A673 (cell line): ENCODE data around the gene GBP2. TPM values are rescaled to one million over a fixed set of nuclear protein-coding genes. Genes with fewer than 3 reads are reported as not detected.

Experiments used
- BruUV-seq: library from RNA; stranded (reverse); fragments of 400-500 nt; replicated peaks from 2 replicates; lab custom pipeline; 2021; lab: Mats Ljungman, UMichigan
- CTCF ChIA-PET: fragments of 300-600 bp; sonication (Branson Sonifier 250); formaldehyde crosslinking; loops from one replicate; lab custom pipeline; 2022; ENCODE audit warnings: antibody characterized with exemption; lab: Charles Lee
- POLR2A ChIA-PET: fragments of 300-600 bp; sonication (Branson Sonifier 250); formaldehyde crosslinking; loops from one replicate; lab custom pipeline; 2022; ENCODE audit warnings: antibody characterized with exemption; ENCODE audit not compliant: low non-redundant PET; lab: Charles Lee
- DNase-seq: peaks from one replicate; pipeline ENCODE4 v3.0.0-alpha.2; 2015; ENCODE audit warnings: low spot score
- H3K27ac ChIP-seq: fragments of 200-600 bp; sonication (generic); 2 replicates; pipeline ENCODE4 v1.5.1; 2016; ENCODE audit warnings: mixed run types, low read depth, mild to moderate bottlenecking, mixed read lengths, antibody characterized with exemption, low read length; ENCODE audit not compliant: poor library complexity, severe bottlenecking
- H3K27me3 ChIP-seq: fragments of 200-600 bp; sonication (generic); replicated peaks from 2 replicates; pipeline ENCODE4 v1.6.1; 2017; ENCODE audit warnings: mixed run types, low read depth, mild to moderate bottlenecking, mixed read lengths, antibody characterized with exemption, low read length; ENCODE audit not compliant: insufficient read depth, poor library complexity
- H3K36me3 ChIP-seq: fragments of 200-600 bp; sonication (generic); 2 replicates; pipeline ENCODE4 v1.6.1; 2016; ENCODE audit warnings: mixed run types, mild to moderate bottlenecking, mixed read lengths, antibody characterized with exemption, low read length; ENCODE audit not compliant: insufficient read depth, poor library complexity, severe bottlenecking
- H3K4me1 ChIP-seq: fragments of 200-600 bp; sonication (generic); 2 replicates; pipeline ENCODE4 v1.6.1; 2017; ENCODE audit warnings: mixed run types, mild to moderate bottlenecking, mixed read lengths, antibody characterized with exemption, low read length; ENCODE audit not compliant: insufficient read depth, poor library complexity, severe bottlenecking
- H3K4me3 ChIP-seq: fragments of 200-600 bp; sonication (generic); 2 replicates; pipeline ENCODE4 v1.5.1; 2016; ENCODE audit warnings: low read depth, mixed run types, mild to moderate bottlenecking, mixed read lengths, low read length; ENCODE audit not compliant: poor library complexity, severe bottlenecking
- H3K9me3 ChIP-seq: fragments of 200-600 bp; sonication (generic); 2 replicates; pipeline ENCODE4 v1.6.1; 2016; ENCODE audit warnings: mixed run types, low read depth, mild to moderate bottlenecking, mixed read lengths, antibody characterized with exemption, low read length; ENCODE audit not compliant: poor library complexity, severe bottlenecking
- EZH2 ChIP-seq: fragments of 200-600 bp; sonication (generic); IDR thresholded peaks from 2 replicates; pipeline ENCODE4 v1.6.1; 2017; ENCODE audit warnings: borderline replicate concordance, low read depth, mild to moderate bottlenecking, mixed read lengths, antibody characterized with exemption, low read length; ENCODE audit not compliant: poor library complexity, severe bottlenecking
- intact Hi-C: fragments of 100-400 bp; cut with micrococcal nuclease; formaldehyde crosslinking; loops from one replicate; pipeline ENCODE4 v1.10.0; 2022; ENCODE audit not compliant: unreplicated experiment
- total RNA-seq: library from RNA; stranded (reverse); gene quantifications from 2 replicates; pipeline ENCODE4 v1.2.3, GENCODE V29; 2021
- TF ChIP-seq, protein P1 (sequence below): fragments of 300-800, 200-600 bp; sonication (generic); conservative IDR thresholded peaks from 2 replicates; pipeline ENCODE4 v1.5.1; 2017; ENCODE audit warnings: low read depth, mild to moderate bottlenecking, antibody characterized with exemption, low read length, moderate library complexity, mixed read lengths

GBP2 gene
- total RNA-seq, 1 experiment from 2014 or later = 4.5 TPM

- no TSS peak for BruUV-seq
- Histone ChIP-seq H3K36me3 (no peaks in the 10 kb centered on the region), H3K27me3 (no peaks in the 10 kb centered on the region), H3K4me3 (peak within 1 kb of the TSS; percentile 41), H3K27ac (peak within 1 kb of the TSS; percentile 66), H3K4me1 (peaks cover 3% of the 10 kb centered on the region), H3K9me3 (no peaks in the 10 kb centered on the region)
- intact Hi-C loops = no loop called here
- POLR2A ChIA-PET = interaction anchor here (0.5 kb wide), 1 partner anchor 566 kb away, joined by 3 read pairs; no protein-coding TSS in a partner anchor
- DNase-seq = peak; percentile 47
- no peak for TF ChIP-seq EZH2
- TF ChIP-seq, protein P1, sequence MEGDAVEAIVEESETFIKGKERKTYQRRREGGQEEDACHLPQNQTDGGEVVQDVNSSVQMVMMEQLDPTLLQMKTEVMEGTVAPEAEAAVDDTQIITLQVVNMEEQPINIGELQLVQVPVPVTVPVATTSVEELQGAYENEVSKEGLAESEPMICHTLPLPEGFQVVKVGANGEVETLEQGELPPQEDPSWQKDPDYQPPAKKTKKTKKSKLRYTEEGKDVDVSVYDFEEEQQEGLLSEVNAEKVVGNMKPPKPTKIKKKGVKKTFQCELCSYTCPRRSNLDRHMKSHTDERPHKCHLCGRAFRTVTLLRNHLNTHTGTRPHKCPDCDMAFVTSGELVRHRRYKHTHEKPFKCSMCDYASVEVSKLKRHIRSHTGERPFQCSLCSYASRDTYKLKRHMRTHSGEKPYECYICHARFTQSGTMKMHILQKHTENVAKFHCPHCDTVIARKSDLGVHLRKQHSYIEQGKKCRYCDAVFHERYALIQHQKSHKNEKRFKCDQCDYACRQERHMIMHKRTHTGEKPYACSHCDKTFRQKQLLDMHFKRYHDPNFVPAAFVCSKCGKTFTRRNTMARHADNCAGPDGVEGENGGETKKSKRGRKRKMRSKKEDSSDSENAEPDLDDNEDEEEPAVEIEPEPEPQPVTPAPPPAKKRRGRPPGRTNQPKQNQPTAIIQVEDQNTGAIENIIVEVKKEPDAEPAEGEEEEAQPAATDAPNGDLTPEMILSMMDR = no peak
- CTCF ChIA-PET = no interaction called here
Observed at GRCh38 chr1:89065079-89065868, 60.6 kb downstream of the GBP2 start, which contains the start of gene GBP1. Gene GBP1, minus strand, starts transcription at chr1:89065208. Its CDS starts 1,974 bp downstream, at chr1:89063234.

DNA sequence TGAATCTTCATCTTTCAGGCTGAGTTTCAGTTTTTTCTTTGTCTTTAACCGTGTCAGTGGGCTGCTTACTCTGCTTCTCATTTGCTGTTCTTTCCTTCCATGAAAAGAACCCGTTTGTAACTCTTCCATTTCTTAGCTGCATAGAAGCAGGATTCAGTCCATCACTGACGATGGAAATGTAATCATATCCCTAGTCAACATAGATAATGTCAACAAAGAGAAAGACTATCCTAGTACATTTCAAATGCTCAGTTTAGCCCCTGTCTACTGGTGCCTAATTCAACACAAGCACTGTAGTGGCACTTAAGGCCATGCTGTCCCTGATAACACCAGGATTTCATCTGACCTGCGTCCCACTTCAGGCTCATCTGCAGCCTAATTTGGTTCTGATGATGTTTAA, 61.3 kb downstream of the GBP2 start:
- CTCF ChIA-PET = no interaction called here
- H3K27ac ChIP-seq = peak overlapping the region; percentile 66

GRCh38 chr1:89063094-89063493, 62.8 kb downstream of the GBP2 start:
- POLR2A ChIA-PET = no interaction called here
- intact Hi-C loops = no loop called here

More for the DNA sequence above, 61.3 kb downstream of the GBP2 start:
- no peak for TF ChIP-seq EZH2
- TF ChIP-seq, protein P1 = no peak
- BruUV-seq = no TSS peak
- peak overlapping the region; percentile 41 for H3K4me3 ChIP-seq
- no peaks in the 10 kb centered on the region for H3K27me3 ChIP-seq
- no peaks in the 10 kb centered on the region for H3K9me3 ChIP-seq
- no peak for DNase-seq
- POLR2A ChIA-PET = no interaction called here
- no peaks in the 10 kb centered on the region for H3K36me3 ChIP-seq
- peaks cover 3% of the 10 kb centered on the region for H3K4me1 ChIP-seq
- intact Hi-C loops = no loop called here

More at GRCh38 chr1:89063094-89063493, 62.8 kb downstream of the GBP2 start:
- no peak for DNase-seq
- Histone ChIP-seq H3K4me3 (no peak overlapping the region), H3K4me1 (peaks cover 3% of the 10 kb centered on the region), H3K27ac (no peak overlapping the region), H3K36me3 (no peaks in the 10 kb centered on the region), H3K9me3 (no peaks in the 10 kb centered on the region), H3K27me3 (no peaks in the 10 kb centered on the region)
- BruUV-seq = no TSS peak
- CTCF ChIA-PET = no interaction called here
- TF ChIP-seq, protein P1 = no peak
- TF ChIP-seq EZH2 = no peak
